Measurements from ENCODE around the gene MYH15. TPM values are rescaled to one million over a fixed set of nuclear protein-coding genes. Genes with fewer than 3 reads are reported as not detected.

MYH15 gene
- total RNA-seq, 1 experiment from 2014 or later: 1.2 TPM

DNA sequence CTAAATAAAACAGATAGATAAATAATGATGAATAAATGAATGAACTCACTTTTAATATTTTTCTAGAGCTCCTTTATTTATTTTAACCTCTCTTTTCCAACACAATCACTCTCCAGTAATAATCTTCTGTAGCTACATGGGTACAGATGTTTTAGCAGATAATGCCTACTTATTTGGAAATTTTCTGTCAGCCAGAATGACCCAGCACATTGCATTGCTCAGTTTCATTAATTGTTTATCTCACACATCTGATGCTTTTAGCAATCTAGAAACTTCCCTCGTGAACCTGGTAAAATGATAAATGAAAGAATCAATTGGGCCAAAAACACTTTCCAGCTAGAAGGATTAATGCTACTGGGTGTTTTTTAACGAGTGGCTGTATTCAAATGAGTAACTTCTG, 14.9 kb upstream of the MYH15 start:
- in situ Hi-C loops (cut with HindIII; ENCODE audit: low pct_unique_long_range_greater_than_20kb, low sequenced_read_pairs): no loop called here
- no peak for ATAC-seq
- H3K27ac ChIP-seq (ENCODE audit: low read length): no peak overlapping the region
- intact Hi-C loops (cut with micrococcal nuclease; ENCODE audit: unreplicated experiment): no loop called here
- H3K4me3 ChIP-seq (ENCODE audit: low read depth in 2 of 2, low read length in 2 of 2): no peak overlapping the region
- no peak for DNase-seq (ENCODE audit: low read depth, low spot score)
- H3K27me3 ChIP-seq (ENCODE audit: control insufficient read depth, insufficient read depth, low read length): peaks cover 7% of the 10 kb centered on the region; the same call in 1 of the 2 replicates
- ChIA-PET CTCF (no interaction called here), POLR2A (no interaction called here)
- no peaks in the 10 kb centered on the region for H3K9me3 ChIP-seq (ENCODE audit: control insufficient read depth, insufficient read depth, low read depth, low read length)
- no peaks in the 10 kb centered on the region for H3K4me1 ChIP-seq (ENCODE audit: control insufficient read depth, insufficient read depth, low read length)
- TF ChIP-seq SIN3A (IDR thresholded peaks at IDR 0.05; ENCODE audit: borderline replicate concordance, insufficient read depth, low read depth, low read length): no peak
- TF ChIP-seq POLR2AphosphoS5 (IDR thresholded peaks at IDR 0.05; ENCODE audit: low read depth, low read length): no peak
- TF ChIP-seq TCF7L2 (IDR thresholded peaks at IDR 0.05; ENCODE audit: low read depth, low read length): no peak
- TF ChIP-seq, protein P1, sequence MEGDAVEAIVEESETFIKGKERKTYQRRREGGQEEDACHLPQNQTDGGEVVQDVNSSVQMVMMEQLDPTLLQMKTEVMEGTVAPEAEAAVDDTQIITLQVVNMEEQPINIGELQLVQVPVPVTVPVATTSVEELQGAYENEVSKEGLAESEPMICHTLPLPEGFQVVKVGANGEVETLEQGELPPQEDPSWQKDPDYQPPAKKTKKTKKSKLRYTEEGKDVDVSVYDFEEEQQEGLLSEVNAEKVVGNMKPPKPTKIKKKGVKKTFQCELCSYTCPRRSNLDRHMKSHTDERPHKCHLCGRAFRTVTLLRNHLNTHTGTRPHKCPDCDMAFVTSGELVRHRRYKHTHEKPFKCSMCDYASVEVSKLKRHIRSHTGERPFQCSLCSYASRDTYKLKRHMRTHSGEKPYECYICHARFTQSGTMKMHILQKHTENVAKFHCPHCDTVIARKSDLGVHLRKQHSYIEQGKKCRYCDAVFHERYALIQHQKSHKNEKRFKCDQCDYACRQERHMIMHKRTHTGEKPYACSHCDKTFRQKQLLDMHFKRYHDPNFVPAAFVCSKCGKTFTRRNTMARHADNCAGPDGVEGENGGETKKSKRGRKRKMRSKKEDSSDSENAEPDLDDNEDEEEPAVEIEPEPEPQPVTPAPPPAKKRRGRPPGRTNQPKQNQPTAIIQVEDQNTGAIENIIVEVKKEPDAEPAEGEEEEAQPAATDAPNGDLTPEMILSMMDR (IDR thresholded peaks at IDR 0.05): no peak
- TF ChIP-seq, protein P2, sequence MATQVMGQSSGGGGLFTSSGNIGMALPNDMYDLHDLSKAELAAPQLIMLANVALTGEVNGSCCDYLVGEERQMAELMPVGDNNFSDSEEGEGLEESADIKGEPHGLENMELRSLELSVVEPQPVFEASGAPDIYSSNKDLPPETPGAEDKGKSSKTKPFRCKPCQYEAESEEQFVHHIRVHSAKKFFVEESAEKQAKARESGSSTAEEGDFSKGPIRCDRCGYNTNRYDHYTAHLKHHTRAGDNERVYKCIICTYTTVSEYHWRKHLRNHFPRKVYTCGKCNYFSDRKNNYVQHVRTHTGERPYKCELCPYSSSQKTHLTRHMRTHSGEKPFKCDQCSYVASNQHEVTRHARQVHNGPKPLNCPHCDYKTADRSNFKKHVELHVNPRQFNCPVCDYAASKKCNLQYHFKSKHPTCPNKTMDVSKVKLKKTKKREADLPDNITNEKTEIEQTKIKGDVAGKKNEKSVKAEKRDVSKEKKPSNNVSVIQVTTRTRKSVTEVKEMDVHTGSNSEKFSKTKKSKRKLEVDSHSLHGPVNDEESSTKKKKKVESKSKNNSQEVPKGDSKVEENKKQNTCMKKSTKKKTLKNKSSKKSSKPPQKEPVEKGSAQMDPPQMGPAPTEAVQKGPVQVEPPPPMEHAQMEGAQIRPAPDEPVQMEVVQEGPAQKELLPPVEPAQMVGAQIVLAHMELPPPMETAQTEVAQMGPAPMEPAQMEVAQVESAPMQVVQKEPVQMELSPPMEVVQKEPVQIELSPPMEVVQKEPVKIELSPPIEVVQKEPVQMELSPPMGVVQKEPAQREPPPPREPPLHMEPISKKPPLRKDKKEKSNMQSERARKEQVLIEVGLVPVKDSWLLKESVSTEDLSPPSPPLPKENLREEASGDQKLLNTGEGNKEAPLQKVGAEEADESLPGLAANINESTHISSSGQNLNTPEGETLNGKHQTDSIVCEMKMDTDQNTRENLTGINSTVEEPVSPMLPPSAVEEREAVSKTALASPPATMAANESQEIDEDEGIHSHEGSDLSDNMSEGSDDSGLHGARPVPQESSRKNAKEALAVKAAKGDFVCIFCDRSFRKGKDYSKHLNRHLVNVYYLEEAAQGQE (IDR thresholded peaks at IDR 0.05; ENCODE audit: insufficient read depth in 1 of 2, low read depth in 2 of 2, low read length in 1 of 2): no peak
- no TSS peak for BruUV-seq (replicated peaks)
- no peaks in the 10 kb centered on the region for H3K36me3 ChIP-seq (ENCODE audit: control insufficient read depth, insufficient read depth, low read length)

DNA sequence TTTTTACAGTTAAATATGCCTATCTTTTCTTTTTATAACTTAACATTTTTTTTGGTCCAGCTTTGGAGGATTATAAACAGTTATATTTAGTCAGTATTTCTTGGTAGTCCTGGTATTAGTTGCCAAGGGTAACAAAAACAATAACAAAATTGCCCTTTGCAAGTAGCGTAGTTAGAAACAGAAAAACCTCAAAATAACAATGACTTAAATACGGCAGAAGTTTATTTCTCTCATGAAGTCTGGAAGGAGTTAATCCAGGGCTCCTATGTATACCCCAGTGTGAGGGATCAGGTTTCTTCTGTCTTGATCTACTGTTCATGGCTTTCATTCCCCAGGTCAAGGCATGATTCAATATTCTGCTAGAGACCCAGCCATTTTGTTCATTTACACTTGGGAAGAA, 14.1 kb upstream of the MYH15 start:
- ATAC-seq (no peak), DNase-seq (ENCODE audit: low read depth, low spot score) (no peak)
- Histone ChIP-seq H3K27ac (ENCODE audit: low read length) (no peak overlapping the region), H3K4me1 (ENCODE audit: control insufficient read depth, insufficient read depth, low read length) (no peaks in the 10 kb centered on the region), H3K27me3 (ENCODE audit: control insufficient read depth, insufficient read depth, low read length) (peaks cover 7% of the 10 kb centered on the region; the same call in 1 of the 2 replicates), H3K36me3 (ENCODE audit: control insufficient read depth, insufficient read depth, low read length) (no peaks in the 10 kb centered on the region), H3K9me3 (ENCODE audit: control insufficient read depth, insufficient read depth, low read depth, low read length) (no peaks in the 10 kb centered on the region), H3K4me3 (ENCODE audit: low read depth in 2 of 2, low read length in 2 of 2) (no peak overlapping the region)
- in situ Hi-C loops (cut with HindIII; ENCODE audit: low pct_unique_long_range_greater_than_20kb, low sequenced_read_pairs): no loop called here
- ChIA-PET POLR2A (no interaction called here), CTCF (no interaction called here)
- BruUV-seq (replicated peaks): no TSS peak
- TF ChIP-seq TCF7L2 (IDR thresholded peaks at IDR 0.05; ENCODE audit: low read depth, low read length) (no peak), POLR2AphosphoS5 (IDR thresholded peaks at IDR 0.05; ENCODE audit: low read depth, low read length) (no peak), SIN3A (IDR thresholded peaks at IDR 0.05; ENCODE audit: borderline replicate concordance, insufficient read depth, low read depth, low read length) (no peak)
- TF ChIP-seq, protein P1 (IDR thresholded peaks at IDR 0.05): no peak
- TF ChIP-seq, protein P2 (IDR thresholded peaks at IDR 0.05; ENCODE audit: insufficient read depth in 1 of 2, low read depth in 2 of 2, low read length in 1 of 2): no peak
- intact Hi-C loops (cut with micrococcal nuclease; ENCODE audit: unreplicated experiment): no loop called here
